HL-60 (cell line): ENCODE measurements around the gene PTEN.

Experiments
- GABPA ChIP-seq: IDR thresholded peaks from 2 replicates; pipeline ENCODE4 v1.6.1; 2012; ENCODE audit warnings: low read depth
- POLR2AphosphoS5 ChIP-seq: IDR thresholded peaks from 2 replicates; pipeline ENCODE4 v1.6.1; 2012; ENCODE audit warnings: low read depth
- SPI1 ChIP-seq: IDR thresholded peaks from 2 replicates; pipeline ENCODE4 v1.6.1; 2012; ENCODE audit warnings: low read depth, mild to moderate bottlenecking, borderline replicate concordance
- TF ChIP-seq, protein P1 (sequence below): IDR thresholded peaks from one replicate; pipeline ENCODE4 v1.5.1; 2011; ENCODE audit warnings: low read length, control low read depth, inconsistent platforms; ENCODE audit not compliant: insufficient read depth
- TF ChIP-seq, protein P2 (sequence below): IDR thresholded peaks from 2 replicates; pipeline ENCODE4 v1.6.1; 2012; ENCODE audit warnings: low read depth; ENCODE audit not compliant: insufficient replicate concordance

DNA sequence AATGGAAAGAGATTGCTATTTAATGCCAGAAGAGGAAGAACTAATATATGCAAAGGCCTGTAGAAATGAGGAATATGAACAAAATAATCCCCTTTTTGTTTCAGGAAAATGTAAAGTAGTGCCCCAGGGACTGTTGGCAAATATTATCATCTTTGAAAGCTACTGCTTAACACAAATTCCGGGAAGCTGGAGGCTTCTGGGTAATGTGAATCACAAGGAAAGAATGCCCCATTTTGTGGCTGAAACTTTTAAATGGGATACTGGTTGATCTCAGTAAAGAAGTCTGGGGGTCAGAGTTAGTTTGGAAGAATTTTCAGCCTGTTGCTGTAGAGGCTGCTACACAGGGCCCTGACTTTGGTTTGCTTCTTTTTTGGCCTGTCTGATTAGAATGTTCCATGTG, 141.0 kb downstream of the PTEN start:
- TF ChIP-seq, protein P1, sequence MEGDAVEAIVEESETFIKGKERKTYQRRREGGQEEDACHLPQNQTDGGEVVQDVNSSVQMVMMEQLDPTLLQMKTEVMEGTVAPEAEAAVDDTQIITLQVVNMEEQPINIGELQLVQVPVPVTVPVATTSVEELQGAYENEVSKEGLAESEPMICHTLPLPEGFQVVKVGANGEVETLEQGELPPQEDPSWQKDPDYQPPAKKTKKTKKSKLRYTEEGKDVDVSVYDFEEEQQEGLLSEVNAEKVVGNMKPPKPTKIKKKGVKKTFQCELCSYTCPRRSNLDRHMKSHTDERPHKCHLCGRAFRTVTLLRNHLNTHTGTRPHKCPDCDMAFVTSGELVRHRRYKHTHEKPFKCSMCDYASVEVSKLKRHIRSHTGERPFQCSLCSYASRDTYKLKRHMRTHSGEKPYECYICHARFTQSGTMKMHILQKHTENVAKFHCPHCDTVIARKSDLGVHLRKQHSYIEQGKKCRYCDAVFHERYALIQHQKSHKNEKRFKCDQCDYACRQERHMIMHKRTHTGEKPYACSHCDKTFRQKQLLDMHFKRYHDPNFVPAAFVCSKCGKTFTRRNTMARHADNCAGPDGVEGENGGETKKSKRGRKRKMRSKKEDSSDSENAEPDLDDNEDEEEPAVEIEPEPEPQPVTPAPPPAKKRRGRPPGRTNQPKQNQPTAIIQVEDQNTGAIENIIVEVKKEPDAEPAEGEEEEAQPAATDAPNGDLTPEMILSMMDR, result no peak
- TF ChIP-seq, protein P2, sequence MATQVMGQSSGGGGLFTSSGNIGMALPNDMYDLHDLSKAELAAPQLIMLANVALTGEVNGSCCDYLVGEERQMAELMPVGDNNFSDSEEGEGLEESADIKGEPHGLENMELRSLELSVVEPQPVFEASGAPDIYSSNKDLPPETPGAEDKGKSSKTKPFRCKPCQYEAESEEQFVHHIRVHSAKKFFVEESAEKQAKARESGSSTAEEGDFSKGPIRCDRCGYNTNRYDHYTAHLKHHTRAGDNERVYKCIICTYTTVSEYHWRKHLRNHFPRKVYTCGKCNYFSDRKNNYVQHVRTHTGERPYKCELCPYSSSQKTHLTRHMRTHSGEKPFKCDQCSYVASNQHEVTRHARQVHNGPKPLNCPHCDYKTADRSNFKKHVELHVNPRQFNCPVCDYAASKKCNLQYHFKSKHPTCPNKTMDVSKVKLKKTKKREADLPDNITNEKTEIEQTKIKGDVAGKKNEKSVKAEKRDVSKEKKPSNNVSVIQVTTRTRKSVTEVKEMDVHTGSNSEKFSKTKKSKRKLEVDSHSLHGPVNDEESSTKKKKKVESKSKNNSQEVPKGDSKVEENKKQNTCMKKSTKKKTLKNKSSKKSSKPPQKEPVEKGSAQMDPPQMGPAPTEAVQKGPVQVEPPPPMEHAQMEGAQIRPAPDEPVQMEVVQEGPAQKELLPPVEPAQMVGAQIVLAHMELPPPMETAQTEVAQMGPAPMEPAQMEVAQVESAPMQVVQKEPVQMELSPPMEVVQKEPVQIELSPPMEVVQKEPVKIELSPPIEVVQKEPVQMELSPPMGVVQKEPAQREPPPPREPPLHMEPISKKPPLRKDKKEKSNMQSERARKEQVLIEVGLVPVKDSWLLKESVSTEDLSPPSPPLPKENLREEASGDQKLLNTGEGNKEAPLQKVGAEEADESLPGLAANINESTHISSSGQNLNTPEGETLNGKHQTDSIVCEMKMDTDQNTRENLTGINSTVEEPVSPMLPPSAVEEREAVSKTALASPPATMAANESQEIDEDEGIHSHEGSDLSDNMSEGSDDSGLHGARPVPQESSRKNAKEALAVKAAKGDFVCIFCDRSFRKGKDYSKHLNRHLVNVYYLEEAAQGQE, result no peak
- no peak for TF ChIP-seq POLR2AphosphoS5
- no peak for TF ChIP-seq GABPA
- TF ChIP-seq SPI1, result no peak
